Measurements from ENCODE around the gene RAB5A.

DNA sequence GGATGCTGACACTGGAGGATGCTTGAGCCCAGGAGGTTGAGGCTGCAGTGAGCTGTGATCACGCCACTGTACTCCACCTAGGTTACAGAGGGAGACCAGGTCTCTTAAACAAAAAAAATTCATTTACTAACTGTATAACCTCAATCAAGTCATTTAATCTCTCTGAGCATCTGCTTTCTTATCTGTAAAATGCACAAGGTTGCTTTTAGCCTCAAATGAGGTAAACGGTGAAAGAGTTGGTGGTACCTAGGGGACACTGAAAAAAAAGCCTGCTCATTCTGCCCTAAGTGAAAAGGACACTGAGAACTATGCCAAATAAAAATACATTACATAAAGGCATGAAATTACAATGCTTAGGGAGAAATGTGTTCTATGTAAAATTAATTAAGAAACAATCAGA lies 61.7 kb downstream of the RAB5A start:
- TF ChIP-seq POLR2A (IDR thresholded peaks at IDR 0.05) (no peak), POLR2AphosphoS5 (IDR thresholded peaks at IDR 0.05) (no peak)
- TF ChIP-seq, protein P1, sequence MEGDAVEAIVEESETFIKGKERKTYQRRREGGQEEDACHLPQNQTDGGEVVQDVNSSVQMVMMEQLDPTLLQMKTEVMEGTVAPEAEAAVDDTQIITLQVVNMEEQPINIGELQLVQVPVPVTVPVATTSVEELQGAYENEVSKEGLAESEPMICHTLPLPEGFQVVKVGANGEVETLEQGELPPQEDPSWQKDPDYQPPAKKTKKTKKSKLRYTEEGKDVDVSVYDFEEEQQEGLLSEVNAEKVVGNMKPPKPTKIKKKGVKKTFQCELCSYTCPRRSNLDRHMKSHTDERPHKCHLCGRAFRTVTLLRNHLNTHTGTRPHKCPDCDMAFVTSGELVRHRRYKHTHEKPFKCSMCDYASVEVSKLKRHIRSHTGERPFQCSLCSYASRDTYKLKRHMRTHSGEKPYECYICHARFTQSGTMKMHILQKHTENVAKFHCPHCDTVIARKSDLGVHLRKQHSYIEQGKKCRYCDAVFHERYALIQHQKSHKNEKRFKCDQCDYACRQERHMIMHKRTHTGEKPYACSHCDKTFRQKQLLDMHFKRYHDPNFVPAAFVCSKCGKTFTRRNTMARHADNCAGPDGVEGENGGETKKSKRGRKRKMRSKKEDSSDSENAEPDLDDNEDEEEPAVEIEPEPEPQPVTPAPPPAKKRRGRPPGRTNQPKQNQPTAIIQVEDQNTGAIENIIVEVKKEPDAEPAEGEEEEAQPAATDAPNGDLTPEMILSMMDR (IDR thresholded peaks at IDR 0.05 in 8 of 11, conservative IDR thresholded peaks at IDR 0.05 in 3 of 11), result no peak

Data from spleen (tissue), 7 donors.